Esophagus muscularis mucosa (tissue), 3 donors: Measurements from ENCODE around the gene UFD1.

Experiments used
- CTCF ChIP-seq, 3 experiments: fragments of 200-600 bp in 2 of 3; fragments of 450-650 bp in 1 of 3; sonication (generic) in 2 of 3; IDR thresholded peaks; one replicate each; pipeline ENCODE4 v1.5.1; 2017 to 2019; ENCODE audit warnings: antibody characterized with exemption in 3 of 3, mild to moderate bottlenecking in 2 of 3, moderate library complexity in 1 of 3
- POLR2AphosphoS5 ChIP-seq, 2 donors: sonication (generic); formaldehyde crosslinking; IDR thresholded peaks; one replicate each; pipeline ENCODE4 v1.6.1; 2017; ENCODE audit warnings: antibody characterized with exemption in 2 of 2

- no peak for TF ChIP-seq CTCF (IDR thresholded peaks at IDR 0.05)
- TF ChIP-seq POLR2AphosphoS5 (IDR thresholded peaks at IDR 0.05) = no peak
Measured at GRCh38 chr22:19406846-19407245, 72.1 kb downstream of the UFD1 start.
